ENCODE results near the gene HEATR5B. TPM values are rescaled to one million over a fixed set of nuclear protein-coding genes. Genes with fewer than 3 reads are reported as not detected.

Gene HEATR5B
- total and polyA plus RNA-seq, 9 of the 15 experiments (the other 6 are each of a cell fraction or from before 2014, with no cell fraction given) = 4.2 to 21.7 (median 12.2) TPM

DNA sequence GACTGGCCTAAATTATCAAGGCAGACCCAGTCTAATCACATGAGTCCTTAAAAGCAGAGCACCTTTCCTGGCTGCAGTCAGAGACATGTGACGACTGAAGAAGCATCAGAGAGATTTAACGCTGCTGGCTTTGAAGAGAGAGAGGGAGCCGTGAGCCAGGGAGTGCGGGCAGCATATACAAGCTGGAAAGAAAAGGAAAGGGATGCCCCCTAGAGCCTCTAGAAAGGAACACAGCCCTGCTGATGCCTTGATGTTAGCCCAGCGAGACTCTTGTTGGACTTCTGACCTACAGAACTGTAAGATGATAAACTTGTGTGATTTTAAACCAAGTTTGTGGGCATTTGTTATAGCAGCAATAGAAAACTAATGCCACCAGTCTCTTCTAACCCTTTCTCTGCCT lies 58.1 kb downstream of the HEATR5B start:
- H3K36me3 ChIP-seq (ENCODE audit: control insufficient read depth, insufficient read depth, low read length) = peaks cover 24% of the 10 kb centered on the region; the same call in 2 of the 3 replicates
- no peaks in the 10 kb centered on the region for H3K4me1 ChIP-seq (replicated peaks in 1 of 2; ENCODE audit: control insufficient read depth in 2 of 2, insufficient read depth in 2 of 2, low read length in 2 of 2)
- H3K9ac ChIP-seq (ENCODE audit: insufficient read depth in 1 of 2, low read depth in 2 of 2, low read length in 2 of 2) = no peak overlapping the region
- H3K27ac ChIP-seq (ENCODE audit: extremely low read depth, low read depth, low read length) = no peak overlapping the region
- no peaks in the 10 kb centered on the region for H3K9me3 ChIP-seq (replicated peaks; ENCODE audit: control insufficient read depth, insufficient read depth, low read depth, low read length)
- POLR2A ChIA-PET = no interaction called here
- intact Hi-C loops (cut with micrococcal nuclease) = loop anchor here (1.0 kb wide), 1 partner anchor 246 kb away; no protein-coding TSS in a partner anchor
- no peaks in the 10 kb centered on the region for H4K20me1 ChIP-seq (replicated peaks; ENCODE audit: control insufficient read depth, insufficient read depth, low read length)
- FAIRE-seq (peak; percentile 80), DNase-seq (ENCODE audit: extremely low read depth in 1 of 4, low spot score in 3 of 4) (peak in 2 of 4 experiments; percentile 38 to 55), ATAC-seq (peak; percentile 99)
- H3K79me2 ChIP-seq (ENCODE audit: control insufficient read depth, insufficient read depth, low read length) = no peaks in the 10 kb centered on the region
- 40% methylated on average over 5 of the region's 5 CpGs for WGBS (ENCODE audit: insufficient coverage, low coverage, missing lambda C conversion rate)
- in situ Hi-C loops (cut with MboI) = no loop called here
- CTCF ChIA-PET (ENCODE audit: low intra/inter-chr PET ratio) = no interaction called here
- H3K27me3 ChIP-seq (ENCODE audit: control insufficient read depth in 2 of 2, insufficient read depth in 2 of 2, low read length in 2 of 2) = no peaks in the 10 kb centered on the region
- no peaks in the 10 kb centered on the region for H3K9me1 ChIP-seq (ENCODE audit: control insufficient read depth, insufficient read depth, low read length)
- BruUV-seq (replicated peaks) = no TSS peak
- no peak overlapping the region for H2AFZ ChIP-seq (ENCODE audit: low read depth, low read length)
- H3K4me3 ChIP-seq = no peak overlapping the region
- no peak overlapping the region for H3K4me2 ChIP-seq (ENCODE audit: insufficient read depth, low read length)
- TF ChIP-seq, protein P1, sequence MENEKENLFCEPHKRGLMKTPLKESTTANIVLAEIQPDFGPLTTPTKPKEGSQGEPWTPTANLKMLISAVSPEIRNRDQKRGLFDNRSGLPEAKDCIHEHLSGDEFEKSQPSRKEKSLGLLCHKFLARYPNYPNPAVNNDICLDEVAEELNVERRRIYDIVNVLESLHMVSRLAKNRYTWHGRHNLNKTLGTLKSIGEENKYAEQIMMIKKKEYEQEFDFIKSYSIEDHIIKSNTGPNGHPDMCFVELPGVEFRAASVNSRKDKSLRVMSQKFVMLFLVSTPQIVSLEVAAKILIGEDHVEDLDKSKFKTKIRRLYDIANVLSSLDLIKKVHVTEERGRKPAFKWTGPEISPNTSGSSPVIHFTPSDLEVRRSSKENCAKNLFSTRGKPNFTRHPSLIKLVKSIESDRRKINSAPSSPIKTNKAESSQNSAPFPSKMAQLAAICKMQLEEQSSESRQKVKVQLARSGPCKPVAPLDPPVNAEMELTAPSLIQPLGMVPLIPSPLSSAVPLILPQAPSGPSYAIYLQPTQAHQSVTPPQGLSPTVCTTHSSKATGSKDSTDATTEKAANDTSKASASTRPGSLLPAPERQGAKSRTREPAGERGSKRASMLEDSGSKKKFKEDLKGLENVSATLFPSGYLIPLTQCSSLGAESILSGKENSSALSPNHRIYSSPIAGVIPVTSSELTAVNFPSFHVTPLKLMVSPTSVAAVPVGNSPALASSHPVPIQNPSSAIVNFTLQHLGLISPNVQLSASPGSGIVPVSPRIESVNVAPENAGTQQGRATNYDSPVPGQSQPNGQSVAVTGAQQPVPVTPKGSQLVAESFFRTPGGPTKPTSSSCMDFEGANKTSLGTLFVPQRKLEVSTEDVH (IDR thresholded peaks at IDR 0.05; ENCODE audit: low read depth, partially characterized antibody) = no peak
- TF ChIP-seq SMC3 (conservative IDR thresholded peaks at IDR 0.05; ENCODE audit: insufficient read depth, low read depth, low read length) (peak; percentile 21; the same call in 1 of the 2 replicates), RBM25 (IDR thresholded peaks at IDR 0.05; ENCODE audit: low read depth, low read length, severe bottlenecking) (peak; percentile 10), FUS (optimal IDR thresholded peaks at IDR 0.05; ENCODE audit: low read depth, low read length) (no peak), ATF7 (IDR thresholded peaks at IDR 0.05) (no peak)
- TF ChIP-seq, protein P2, sequence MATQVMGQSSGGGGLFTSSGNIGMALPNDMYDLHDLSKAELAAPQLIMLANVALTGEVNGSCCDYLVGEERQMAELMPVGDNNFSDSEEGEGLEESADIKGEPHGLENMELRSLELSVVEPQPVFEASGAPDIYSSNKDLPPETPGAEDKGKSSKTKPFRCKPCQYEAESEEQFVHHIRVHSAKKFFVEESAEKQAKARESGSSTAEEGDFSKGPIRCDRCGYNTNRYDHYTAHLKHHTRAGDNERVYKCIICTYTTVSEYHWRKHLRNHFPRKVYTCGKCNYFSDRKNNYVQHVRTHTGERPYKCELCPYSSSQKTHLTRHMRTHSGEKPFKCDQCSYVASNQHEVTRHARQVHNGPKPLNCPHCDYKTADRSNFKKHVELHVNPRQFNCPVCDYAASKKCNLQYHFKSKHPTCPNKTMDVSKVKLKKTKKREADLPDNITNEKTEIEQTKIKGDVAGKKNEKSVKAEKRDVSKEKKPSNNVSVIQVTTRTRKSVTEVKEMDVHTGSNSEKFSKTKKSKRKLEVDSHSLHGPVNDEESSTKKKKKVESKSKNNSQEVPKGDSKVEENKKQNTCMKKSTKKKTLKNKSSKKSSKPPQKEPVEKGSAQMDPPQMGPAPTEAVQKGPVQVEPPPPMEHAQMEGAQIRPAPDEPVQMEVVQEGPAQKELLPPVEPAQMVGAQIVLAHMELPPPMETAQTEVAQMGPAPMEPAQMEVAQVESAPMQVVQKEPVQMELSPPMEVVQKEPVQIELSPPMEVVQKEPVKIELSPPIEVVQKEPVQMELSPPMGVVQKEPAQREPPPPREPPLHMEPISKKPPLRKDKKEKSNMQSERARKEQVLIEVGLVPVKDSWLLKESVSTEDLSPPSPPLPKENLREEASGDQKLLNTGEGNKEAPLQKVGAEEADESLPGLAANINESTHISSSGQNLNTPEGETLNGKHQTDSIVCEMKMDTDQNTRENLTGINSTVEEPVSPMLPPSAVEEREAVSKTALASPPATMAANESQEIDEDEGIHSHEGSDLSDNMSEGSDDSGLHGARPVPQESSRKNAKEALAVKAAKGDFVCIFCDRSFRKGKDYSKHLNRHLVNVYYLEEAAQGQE (IDR thresholded peaks at IDR 0.05; ENCODE audit: borderline replicate concordance) = peak; percentile 9; the same call in 1 of the 2 replicates
- TF ChIP-seq, protein P2 (CRISPR knock-in tag; IDR thresholded peaks at IDR 0.05; ENCODE audit: low read depth) = no peak
- TF ChIP-seq, protein P3, sequence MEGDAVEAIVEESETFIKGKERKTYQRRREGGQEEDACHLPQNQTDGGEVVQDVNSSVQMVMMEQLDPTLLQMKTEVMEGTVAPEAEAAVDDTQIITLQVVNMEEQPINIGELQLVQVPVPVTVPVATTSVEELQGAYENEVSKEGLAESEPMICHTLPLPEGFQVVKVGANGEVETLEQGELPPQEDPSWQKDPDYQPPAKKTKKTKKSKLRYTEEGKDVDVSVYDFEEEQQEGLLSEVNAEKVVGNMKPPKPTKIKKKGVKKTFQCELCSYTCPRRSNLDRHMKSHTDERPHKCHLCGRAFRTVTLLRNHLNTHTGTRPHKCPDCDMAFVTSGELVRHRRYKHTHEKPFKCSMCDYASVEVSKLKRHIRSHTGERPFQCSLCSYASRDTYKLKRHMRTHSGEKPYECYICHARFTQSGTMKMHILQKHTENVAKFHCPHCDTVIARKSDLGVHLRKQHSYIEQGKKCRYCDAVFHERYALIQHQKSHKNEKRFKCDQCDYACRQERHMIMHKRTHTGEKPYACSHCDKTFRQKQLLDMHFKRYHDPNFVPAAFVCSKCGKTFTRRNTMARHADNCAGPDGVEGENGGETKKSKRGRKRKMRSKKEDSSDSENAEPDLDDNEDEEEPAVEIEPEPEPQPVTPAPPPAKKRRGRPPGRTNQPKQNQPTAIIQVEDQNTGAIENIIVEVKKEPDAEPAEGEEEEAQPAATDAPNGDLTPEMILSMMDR (IDR thresholded peaks at IDR 0.05 in 2 of 3, conservative IDR thresholded peaks at IDR 0.05 in 1 of 3; ENCODE audit: insufficient read depth in 2 of 3, low read depth in 1 of 3, low read length in 3 of 3) = peak; percentile 56 to 66 (median 58)
